DLD1 (cell line): Measurements from ENCODE around the gene SLC26A6.

Source experiments
- in situ Hi-C: cut with HindIII; loops from 2 replicates; pipeline ENCODE4 v1.10.0; 2017; ENCODE audit warnings: low sequenced_read_pairs

SLC26A6 gene

DNA sequence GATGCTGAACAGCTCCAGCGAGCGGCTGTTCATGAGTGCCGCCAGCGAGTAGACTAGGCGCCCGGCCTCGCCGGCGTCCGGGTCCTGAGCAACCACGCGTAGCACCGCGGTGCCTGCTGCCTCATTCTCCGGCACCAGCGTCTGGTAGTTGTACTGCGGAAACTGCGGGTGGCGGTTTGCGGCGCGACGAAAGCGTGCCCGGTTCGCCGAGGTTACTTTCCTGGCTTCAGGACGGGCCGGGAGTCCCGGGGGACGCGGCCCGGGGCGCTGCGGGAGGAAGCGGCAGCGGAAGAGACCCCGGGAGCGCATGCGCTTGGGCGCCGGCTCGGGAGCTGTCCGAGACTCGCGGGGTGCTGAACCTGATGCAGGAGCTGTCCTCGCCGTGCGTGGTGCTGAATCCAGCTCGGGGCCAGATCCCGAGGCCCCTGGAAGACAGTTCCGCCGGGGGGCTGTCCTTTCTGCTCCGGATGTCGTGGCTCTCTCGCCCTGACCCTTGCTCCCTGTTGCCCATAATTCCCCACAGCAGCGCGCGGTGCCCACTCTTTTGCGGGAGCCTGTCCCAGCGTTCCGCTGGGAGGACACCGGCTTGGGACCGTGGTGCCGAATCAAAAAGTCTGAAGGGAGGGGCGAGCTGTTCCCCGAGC lies 26.4 kb upstream of the SLC26A6 start:
- in situ Hi-C loops: no loop called here

- in situ Hi-C loops: no loop called here
These were observed 25.6 kb upstream of the SLC26A6 start for GRCh38 chr3:48660800-48661400.

DNA sequence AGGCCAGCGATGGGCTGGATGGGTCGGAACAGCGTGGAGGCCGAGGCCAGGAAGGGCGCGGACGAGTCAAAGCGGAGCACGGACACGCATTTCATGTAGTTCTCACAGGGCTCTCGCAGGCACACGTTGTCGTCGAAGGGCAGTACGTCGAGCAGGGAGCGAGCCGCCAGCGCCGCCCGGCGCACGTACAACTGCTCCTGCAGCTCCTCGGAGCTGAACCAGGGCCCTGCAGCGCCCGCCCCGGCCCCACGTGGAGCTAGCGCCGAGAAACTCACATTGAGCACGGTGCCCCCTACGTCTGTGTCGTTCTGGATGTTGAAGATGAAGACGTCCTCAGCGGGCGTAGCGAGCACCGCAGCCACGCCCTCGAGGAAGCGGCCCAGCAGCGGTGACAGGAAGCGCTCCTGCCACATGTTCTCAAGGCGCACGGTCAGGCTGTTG lies 21.6 kb upstream of the SLC26A6 start:
- in situ Hi-C loops: no loop called here

DNA sequence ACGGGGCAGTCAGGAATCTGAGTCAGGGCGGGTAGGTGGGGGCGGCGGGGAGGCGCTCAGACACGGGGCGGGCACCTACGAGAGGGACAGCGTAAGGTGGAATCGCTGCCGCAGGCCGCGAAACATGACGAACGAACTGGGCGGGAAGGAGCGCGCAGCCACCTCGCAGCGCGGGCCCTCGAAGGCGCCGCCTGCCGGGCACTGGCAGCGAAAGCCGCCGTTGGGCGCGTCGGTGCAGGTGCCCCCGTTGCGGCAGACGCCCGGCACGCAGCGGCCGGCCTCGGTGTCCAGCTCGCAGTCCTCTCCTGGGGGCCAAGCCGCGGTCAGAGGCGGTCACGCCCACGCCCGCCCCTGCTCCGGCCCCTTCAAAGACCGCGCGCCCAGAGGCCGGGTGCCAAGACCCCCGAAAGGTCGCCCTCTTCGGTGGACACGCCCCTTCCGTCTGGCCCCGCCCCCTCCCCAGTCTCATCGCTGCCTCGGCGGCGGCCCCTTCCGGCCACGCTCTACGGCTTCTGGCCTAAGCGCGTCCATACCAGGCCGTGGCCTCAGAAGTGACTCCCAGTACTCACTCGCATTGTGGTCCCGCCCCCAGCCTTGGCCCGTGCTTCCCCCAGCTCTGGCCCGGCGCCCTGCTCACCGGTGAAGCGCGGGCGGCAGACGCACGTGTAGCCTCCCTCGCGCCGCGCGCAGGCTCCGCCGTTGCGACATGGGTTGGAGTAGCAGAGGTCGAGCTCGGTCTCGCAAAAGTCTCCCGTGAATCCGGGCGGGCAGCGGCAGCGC lies 21.0 kb upstream of the SLC26A6 start:
- in situ Hi-C loops: no loop called here

GRCh38 chr3:48655606-48656005 lies 20.3 kb upstream of the SLC26A6 start:
- in situ Hi-C loops: no loop called here

- in situ Hi-C loops: no loop called here
These were observed 19.8 kb upstream of the SLC26A6 start for GRCh38 chr3:48655063-48655462.

- in situ Hi-C loops: no loop called here
These were observed 17.9 kb upstream of the SLC26A6 start for GRCh38 chr3:48652923-48653715.

- in situ Hi-C loops: no loop called here
These were observed 16.5 kb upstream of the SLC26A6 start for GRCh38 chr3:48651771-48652170.

DNA sequence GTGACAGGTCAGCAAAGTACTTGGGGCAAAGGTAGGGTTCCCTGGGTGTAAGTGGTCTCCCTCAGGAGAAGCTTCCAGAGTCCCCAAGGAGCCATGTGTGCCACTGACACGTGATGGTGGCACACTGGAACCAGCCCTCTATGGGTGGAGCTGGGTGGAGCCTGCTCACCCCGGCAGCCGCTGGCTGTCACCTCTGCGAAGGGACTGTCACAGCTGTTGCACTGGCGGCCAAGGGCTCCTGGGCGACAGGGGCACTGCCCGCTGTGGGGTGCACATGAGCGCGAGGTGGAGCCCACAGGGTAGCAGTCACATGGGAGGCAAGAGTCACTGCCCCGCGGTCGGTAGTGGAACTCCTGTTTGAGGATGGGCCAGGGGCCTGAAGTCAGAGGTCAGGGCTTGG lies 15.5 kb upstream of the SLC26A6 start:
- in situ Hi-C loops: no loop called here

DNA sequence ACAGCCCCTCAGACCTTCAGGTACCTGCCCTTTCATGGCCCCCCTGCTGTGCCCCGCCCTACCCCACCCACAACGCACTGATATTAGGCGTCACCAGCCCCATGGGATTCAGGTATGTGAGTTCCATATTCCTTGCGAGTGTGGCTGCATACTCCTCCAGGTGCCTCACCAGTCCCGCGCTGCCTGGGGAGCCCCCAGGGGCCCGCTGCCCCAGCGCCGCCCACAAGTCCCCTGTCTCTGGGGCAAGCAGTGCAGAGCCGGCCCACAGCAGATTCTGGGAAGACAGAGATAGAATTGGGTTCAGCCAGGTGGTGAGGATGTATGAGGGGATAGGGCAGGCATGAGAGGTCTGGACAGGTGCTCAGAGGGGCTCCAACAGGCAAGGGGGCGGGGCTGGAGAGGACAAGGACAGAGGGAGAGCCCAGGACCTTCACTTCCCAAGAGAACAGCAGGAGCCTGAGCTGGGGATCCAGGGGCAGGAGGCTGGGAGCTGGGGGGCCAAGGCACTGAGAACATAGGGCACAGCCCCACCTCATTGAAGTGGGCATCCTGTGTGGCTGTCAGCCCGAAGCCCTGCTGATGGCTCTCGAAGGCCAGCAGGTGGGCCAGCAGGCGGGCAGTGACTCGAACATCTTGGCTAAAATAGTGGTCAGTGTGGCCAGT lies 13.1 kb upstream of the SLC26A6 start:
- in situ Hi-C loops: no loop called here

DNA sequence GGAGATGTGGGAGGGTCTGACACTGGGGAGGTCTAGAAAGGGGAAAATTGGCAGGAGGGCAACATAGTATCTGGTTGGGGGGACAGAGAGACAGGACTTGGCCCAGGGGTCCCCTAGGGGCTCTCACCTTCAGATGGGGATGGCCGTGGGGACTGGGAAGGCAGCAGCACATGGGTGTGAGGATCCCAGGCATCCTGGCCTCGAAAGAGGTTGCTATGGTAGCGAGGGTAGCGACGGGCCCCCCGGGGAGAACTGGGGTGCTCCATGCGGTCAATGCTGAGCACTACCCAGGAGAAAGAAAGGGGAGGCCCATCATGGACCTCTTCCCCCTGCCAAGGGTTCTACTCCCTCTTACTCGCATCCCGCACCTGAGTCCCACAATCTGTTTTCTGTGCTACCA lies 12.5 kb upstream of the SLC26A6 start:
- in situ Hi-C loops: no loop called here

GRCh38 chr3:48644898-48645760 lies 9.9 kb upstream of the SLC26A6 start:
- in situ Hi-C loops: no loop called here

GRCh38 chr3:48642605-48643004 lies 7.3 kb upstream of the SLC26A6 start:
- in situ Hi-C loops: no loop called here

DNA sequence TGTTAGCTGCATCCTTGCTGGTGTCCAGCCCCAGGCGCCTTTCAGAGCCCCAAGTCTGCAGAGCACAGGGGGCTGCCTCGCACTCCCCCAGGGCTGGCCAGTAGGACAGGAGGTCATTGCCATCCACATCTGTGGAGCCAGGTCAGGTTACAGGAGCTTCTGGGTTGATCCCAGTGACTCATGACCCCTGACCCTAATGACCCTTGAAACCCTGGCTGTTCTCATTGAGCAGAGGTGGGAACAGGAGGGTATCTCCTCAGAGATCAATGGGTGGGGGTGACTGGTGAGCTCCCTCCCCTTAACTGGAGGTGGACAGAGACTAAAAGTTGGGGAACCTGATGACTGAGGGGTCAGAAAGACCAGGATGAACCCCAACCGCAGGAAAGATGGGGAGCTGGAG lies 6.1 kb upstream of the SLC26A6 start:
- in situ Hi-C loops: no loop called here

- in situ Hi-C loops: no loop called here
These were observed 4.8 kb upstream of the SLC26A6 start for GRCh38 chr3:48639944-48640606.

DNA sequence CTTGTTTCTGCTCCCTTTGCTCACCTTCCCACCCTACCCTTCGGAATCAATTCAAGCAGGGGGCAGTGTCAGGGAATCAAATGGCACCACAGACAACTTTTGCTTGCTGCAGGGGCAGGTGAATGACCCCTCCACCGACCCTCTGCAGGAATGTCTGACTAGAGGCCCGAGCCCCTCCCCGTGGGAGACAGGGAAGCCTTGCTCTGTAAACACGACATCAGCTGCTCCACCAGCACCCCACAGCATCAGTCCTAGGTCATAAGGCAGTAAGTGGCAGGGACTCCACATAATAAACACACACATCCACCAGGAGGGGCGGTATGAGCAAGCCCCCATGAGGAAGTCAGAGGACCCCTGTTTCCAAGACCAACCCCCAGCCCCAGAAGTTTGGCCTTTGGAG lies 2.0 kb upstream of the SLC26A6 start:
- in situ Hi-C loops: no loop called here

DNA sequence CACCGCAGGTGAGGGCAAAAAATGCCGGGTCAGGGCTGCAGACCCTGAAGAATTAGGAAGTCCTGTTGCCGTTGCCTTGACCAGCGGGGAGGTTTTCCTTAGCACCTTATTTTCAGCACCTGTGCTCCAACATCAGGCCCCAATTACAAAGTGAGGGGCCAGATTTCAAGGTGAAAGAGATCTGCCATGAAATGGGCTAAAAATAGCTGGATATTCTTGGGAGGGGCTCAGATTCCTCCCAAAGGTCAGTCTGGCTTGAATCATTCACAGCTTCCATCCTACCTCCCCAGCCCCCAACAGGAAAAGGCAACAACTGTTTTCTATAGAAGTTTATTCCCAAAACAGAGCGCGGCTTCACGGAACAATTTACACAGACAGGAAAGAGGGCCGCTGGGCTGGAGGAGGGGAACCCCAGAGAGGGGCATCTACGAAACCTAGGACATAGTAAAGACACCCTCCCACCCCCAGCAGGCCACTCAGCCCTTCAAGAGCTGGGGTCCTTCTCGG lies 941 bp upstream of the SLC26A6 start:
- in situ Hi-C loops: no loop called here

GRCh38 chr3:48634661-48635221 lies 520 bp downstream of the SLC26A6 start:
- in situ Hi-C loops: no loop called here

DNA sequence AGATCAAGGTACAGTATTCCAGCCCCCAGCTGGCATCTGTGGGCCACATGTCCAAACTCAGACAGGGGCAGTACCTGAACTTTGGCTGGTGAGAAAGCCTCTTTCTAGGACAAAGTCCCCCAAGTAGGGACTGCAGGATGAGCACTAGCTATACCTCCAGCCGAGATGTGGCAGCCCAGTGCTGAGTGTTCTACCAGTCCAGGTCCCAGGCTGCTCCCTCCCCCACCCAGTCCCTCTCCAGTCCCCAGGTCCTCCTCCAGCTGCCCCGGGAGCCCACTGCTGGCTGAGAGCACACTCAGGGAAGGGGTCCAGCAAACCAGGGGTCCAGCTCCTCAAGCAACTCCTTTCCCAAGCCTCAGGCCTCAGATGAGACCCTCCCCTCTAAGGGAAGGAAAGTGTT lies 1.5 kb downstream of the SLC26A6 start:
- in situ Hi-C loops: no loop called here
